Loucy (cell line): ENCODE data around the gene NEK8.

Experiments used
- H2AFZ ChIP-seq: fragments of 200-600 bp; sonication (generic); 2 replicates; pipeline ENCODE4 v1.6.0; 2016; ENCODE audit warnings: antibody characterized with exemption, mild to moderate bottlenecking, low read length, moderate library complexity
- H3F3A ChIP-seq: fragments of 200-600 bp; 2 replicates; pipeline ENCODE4 v1.6.0; 2016; ENCODE audit warnings: antibody characterized with exemption, low read depth, mild to moderate bottlenecking
- H3K27me3 ChIP-seq: fragments of 200-600 bp; sonication (generic); 2 replicates; pipeline ENCODE4 v1.6.1; 2014; ENCODE audit warnings: low read length, mild to moderate bottlenecking; ENCODE audit not compliant: insufficient read depth, poor library complexity, severe bottlenecking
- H3K36me3 ChIP-seq: fragments of 200-600 bp; sonication (generic); 2 replicates; pipeline ENCODE4 v1.6.1; 2016; ENCODE audit warnings: low read length; ENCODE audit not compliant: insufficient read depth
- H3K4me1 ChIP-seq: fragments of 200-600 bp; sonication (generic); 2 replicates; pipeline ENCODE4 v1.5.1; 2014; ENCODE audit warnings: low read length, mild to moderate bottlenecking; ENCODE audit not compliant: insufficient read depth, poor library complexity, severe bottlenecking
- H3K4me2 ChIP-seq: fragments of 200-600 bp; sonication (generic); 2 replicates; pipeline ENCODE4 v1.6.0; 2014; ENCODE audit warnings: antibody characterized with exemption, low read length, low read depth, mild to moderate bottlenecking; ENCODE audit not compliant: poor library complexity, severe bottlenecking
- H3K4me3 ChIP-seq: fragments of 200-600 bp; sonication (generic); 2 replicates; pipeline ENCODE4 v1.5.1; 2014; ENCODE audit warnings: low read length, mild to moderate bottlenecking, mixed read lengths; ENCODE audit not compliant: poor library complexity, severe bottlenecking
- H3K79me2 ChIP-seq: fragments of 200-600 bp; sonication (generic); 2 replicates; pipeline ENCODE4 v1.6.1; 2014; ENCODE audit warnings: low read length; ENCODE audit not compliant: insufficient read depth
- H3K9ac ChIP-seq: fragments of 200-600 bp; sonication (generic); 2 replicates; pipeline ENCODE4 v1.6.0; 2014; ENCODE audit warnings: mild to moderate bottlenecking, low read depth, low read length, moderate library complexity; ENCODE audit not compliant: poor library complexity, severe bottlenecking
- H3K9me2 ChIP-seq: fragments of 200-600 bp; sonication (generic); replicated peaks from 2 replicates; pipeline ENCODE4 v1.6.1; 2016; ENCODE audit warnings: low read depth, low read length, mixed read lengths
- H3K9me3 ChIP-seq: fragments of 200-600 bp; sonication (generic); 2 replicates; pipeline ENCODE4 v1.6.1; 2014; ENCODE audit warnings: mild to moderate bottlenecking, antibody characterized with exemption, low read length, low read depth; ENCODE audit not compliant: insufficient read depth
- H4K20me1 ChIP-seq: fragments of 200-600 bp; sonication (generic); 2 replicates; pipeline ENCODE4 v1.6.0; 2014; ENCODE audit warnings: antibody characterized with exemption, low read length, mild to moderate bottlenecking; ENCODE audit not compliant: insufficient read depth, poor library complexity, severe bottlenecking
- CTCF ChIP-seq: fragments of 200-600 bp; sonication (generic); conservative IDR thresholded peaks from 2 replicates; pipeline ENCODE4 v1.5.1; 2014; ENCODE audit warnings: mild to moderate bottlenecking, antibody characterized with exemption, low read length
- EZH2phosphoT487 ChIP-seq: fragments of 200-600 bp; IDR thresholded peaks from 2 replicates; pipeline ENCODE4 v1.6.1; 2018; ENCODE audit warnings: antibody characterized with exemption, mild to moderate bottlenecking, moderate library complexity, borderline replicate concordance

The NEK8 gene

GRCh38 chr17:28707339-28707720 is 21.3 kb upstream of the NEK8 start:
- Histone ChIP-seq H3F3A (0 out of 2 replicates have a peak, but pooled peaks cover 3% of the 10 kb centered on the region), H3K9ac (no peak overlapping the region), H3K4me1 (peaks cover under 1% of the 10 kb centered on the region), H3K4me3 (no peak overlapping the region), H3K27me3 (no peaks in the 10 kb centered on the region), H3K36me3 (peaks cover 16% of the 10 kb centered on the region; the same call in 1 of the 2 replicates), H3K4me2 (no peak overlapping the region), H3K9me2 (no peaks in the 10 kb centered on the region), H4K20me1 (no peaks in the 10 kb centered on the region), H3K9me3 (no peaks in the 10 kb centered on the region), H3K79me2 (peaks cover 19% of the 10 kb centered on the region; the same call in 1 of the 2 replicates), H2AFZ (no peak overlapping the region)
- TF ChIP-seq EZH2phosphoT487 (no peak), CTCF (no peak)

DNA sequence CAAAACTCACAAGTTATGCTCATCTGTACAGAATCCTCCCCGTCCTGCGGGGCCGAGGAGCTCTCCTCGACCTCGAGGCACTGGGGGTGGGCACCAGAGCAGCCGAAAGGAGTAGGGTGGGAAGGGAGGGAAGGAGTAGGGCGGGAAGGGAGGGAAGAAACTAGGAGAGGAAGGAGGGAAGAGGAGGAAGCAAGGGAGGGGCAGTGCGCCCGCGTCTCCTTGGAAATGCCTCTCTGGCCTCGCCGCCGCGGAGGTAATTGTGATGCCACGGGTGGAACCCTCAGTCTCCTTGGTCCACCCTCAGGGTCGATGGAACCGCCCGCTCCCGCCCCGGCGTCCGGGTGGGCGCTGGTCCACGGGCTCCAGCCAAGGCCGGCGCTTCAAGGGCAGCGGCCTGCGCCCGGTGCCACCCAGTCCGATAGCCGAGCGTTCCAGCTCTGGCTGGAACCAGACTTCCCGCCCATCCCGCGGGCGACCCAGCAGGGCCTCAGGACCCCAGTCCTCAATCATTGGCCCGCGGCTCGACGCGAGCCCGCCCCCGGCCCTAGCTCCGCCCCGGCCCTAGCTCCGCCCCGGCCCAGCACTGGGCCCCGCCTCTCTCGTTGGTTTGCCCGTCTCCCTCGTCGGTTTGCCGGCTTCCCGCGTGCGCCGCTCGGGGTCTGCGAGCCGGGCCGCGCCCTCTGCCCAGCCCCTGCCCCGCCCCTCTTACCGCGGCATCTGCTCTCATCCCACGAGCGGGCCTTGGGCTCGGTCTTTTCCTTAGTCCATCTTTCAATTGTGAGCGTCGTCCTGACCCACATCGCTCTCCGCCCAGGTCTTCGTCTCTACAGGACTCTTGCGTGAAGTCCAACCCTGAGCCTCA is 17.5 kb upstream of the NEK8 start:
- Histone ChIP-seq H3K4me1 (peaks cover 8% of the 10 kb centered on the region), H3K9ac (peak overlapping the region; percentile 93), H3K4me3 (peak overlapping the region; percentile 78), H3K9me3 (no peaks in the 10 kb centered on the region), H3K4me2 (peak overlapping the region; percentile 79), H3K9me2 (no peaks in the 10 kb centered on the region), H3K36me3 (no peaks in the 10 kb centered on the region; the same call in 1 of the 2 replicates), H4K20me1 (no peaks in the 10 kb centered on the region), H3F3A (0 out of 2 replicates have a peak, but pooled peaks cover 3% of the 10 kb centered on the region), H3K27me3 (no peaks in the 10 kb centered on the region), H2AFZ (peak overlapping the region; percentile 83), H3K79me2 (peaks cover 19% of the 10 kb centered on the region; the same call in 1 of the 2 replicates)
- TF ChIP-seq EZH2phosphoT487 (no peak), CTCF (no peak)

DNA sequence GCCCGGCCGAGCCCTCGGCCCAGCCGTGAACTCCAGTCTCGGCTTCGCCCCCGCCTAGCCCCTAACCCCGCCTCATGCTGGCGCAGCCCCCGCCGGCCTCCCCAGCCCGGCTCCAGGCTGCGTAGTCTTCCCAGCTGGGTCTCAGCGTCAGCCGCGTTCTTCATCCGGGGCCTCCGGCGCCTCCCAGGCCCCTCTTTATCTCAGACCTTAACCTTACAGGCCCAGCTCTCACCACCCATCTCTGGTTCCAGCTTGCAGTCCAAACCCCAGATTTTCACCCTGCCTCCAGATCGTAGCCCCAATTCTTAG is 16.9 kb upstream of the NEK8 start, which contains the start of gene PROCA1:
Gene PROCA1, minus strand, starts transcription at position 166 of the 309 bp plus-strand sequence. CDS start 228 bp downstream, outside the sequence.
- no peaks in the 10 kb centered on the region for H3K27me3 ChIP-seq
- H3F3A ChIP-seq, result 0 out of 2 replicates have a peak, but pooled peaks cover 3% of the 10 kb centered on the region
- peak within 1 kb of the TSS; percentile 93 for H3K9ac ChIP-seq
- H3K4me2 ChIP-seq, result peak within 1 kb of the TSS; percentile 79
- peak within 1 kb of the TSS; percentile 83 for H2AFZ ChIP-seq
- peaks cover 8% of the 10 kb centered on the region for H3K4me1 ChIP-seq
- peak within 1 kb of the TSS; percentile 78 for H3K4me3 ChIP-seq
- H3K9me2 ChIP-seq, result no peaks in the 10 kb centered on the region
- no peaks in the 10 kb centered on the region for H4K20me1 ChIP-seq
- TF ChIP-seq EZH2phosphoT487 (no peak), CTCF (no peak)
- peaks cover 19% of the 10 kb centered on the region; the same call in 1 of the 2 replicates for H3K79me2 ChIP-seq
- no peaks in the 10 kb centered on the region for H3K9me3 ChIP-seq
- no peaks in the 10 kb centered on the region for H3K36me3 ChIP-seq
